Tibial artery (tissue), 4 donors: ENCODE data around the gene NCKAP5.

Experiments used
- DNase-seq, 2 donors: peaks; one replicate each; pipeline ENCODE4 v3.0.0-alpha.2; 2019
- H3K27ac ChIP-seq, 2 donors: fragments of 200-600 bp; sonication (generic) in 1 of 2; 1 replicate in 1 of 2; 2 replicates in 1 of 2; pipeline ENCODE4 v1.5.1; 2018 to 2019; ENCODE audit warnings: mild to moderate bottlenecking in 1 of 2
- H3K27me3 ChIP-seq, 2 donors: fragments of 200-600 bp; sonication (generic) in 1 of 2; one replicate each; pipeline versions ENCODE4 v1.5.1 to v1.6.0; 2016 to 2019
- H3K36me3 ChIP-seq, 3 donors: fragments of 200-600 bp; sonication (generic) in 2 of 3; one replicate each; pipeline ENCODE4 v1.5.1; 2016 to 2019; ENCODE audit warnings: mild to moderate bottlenecking in 2 of 3
- H3K4me1 ChIP-seq, 4 donors: fragments of 200-600 bp; sonication (generic) in 2 of 4; 1 replicate in 3 of 4; 2 replicates in 1 of 4; pipeline ENCODE4 v1.5.1; 2016 to 2019
- H3K4me3 ChIP-seq, 2 donors: fragments of 200-600 bp; sonication (generic) in 1 of 2; 1 replicate in 1 of 2; 2 replicates in 1 of 2; pipeline ENCODE4 v1.5.1; 2018 to 2019; ENCODE audit warnings: mild to moderate bottlenecking in 2 of 2
- H3K9me3 ChIP-seq, 3 donors: fragments of 200-600 bp; sonication (generic) in 1 of 3; one replicate each; pipeline ENCODE4 v1.5.1; 2016 to 2019
- CTCF ChIP-seq, 2 experiments: fragments of 200-600 bp in 1 of 2; fragments of 450-650 bp in 1 of 2; IDR thresholded peaks; one replicate each; pipeline ENCODE4 v1.5.1; 2017 to 2019; ENCODE audit warnings: antibody characterized with exemption in 2 of 2, mild to moderate bottlenecking in 1 of 2, moderate library complexity in 1 of 2
- intact Hi-C: fragments of 100-400 bp; cut with DNase I; formaldehyde crosslinking; loops from one replicate; pipeline ENCODE4 v1.15.0; 2023; ENCODE audit warnings: low total_unique reads

Gene NCKAP5

GRCh38 chr2:132943829-132944228 is 624.4 kb downstream of the NCKAP5 start:
- Histone ChIP-seq H3K4me3 (no peak overlapping the region), H3K27ac (no peak overlapping the region), H3K9me3 (no peaks in the 10 kb centered on the region), H3K27me3 (no peaks in the 10 kb centered on the region), H3K4me1 (no peaks in the 10 kb centered on the region), H3K36me3 (no peaks in the 10 kb centered on the region)
- DNase-seq, result no peak
- TF ChIP-seq CTCF (IDR thresholded peaks at IDR 0.05), result no peak
- intact Hi-C loops, result no loop called here

- Histone ChIP-seq H3K27ac (no peak overlapping the region), H3K4me1 (no peaks in the 10 kb centered on the region), H3K9me3 (no peaks in the 10 kb centered on the region), H3K36me3 (no peaks in the 10 kb centered on the region), H3K4me3 (no peak overlapping the region), H3K27me3 (no peaks in the 10 kb centered on the region)
- no peak for DNase-seq
- intact Hi-C loops, result no loop called here
- TF ChIP-seq CTCF (IDR thresholded peaks at IDR 0.05), result no peak
Observed at GRCh38 chr2:132941296-132942020, 626.8 kb downstream of the NCKAP5 start.

GRCh38 chr2:132937629-132938028 is 630.6 kb downstream of the NCKAP5 start:
- TF ChIP-seq CTCF (IDR thresholded peaks at IDR 0.05), result no peak
- Histone ChIP-seq H3K36me3 (no peaks in the 10 kb centered on the region), H3K4me3 (no peak overlapping the region), H3K27ac (no peak overlapping the region), H3K9me3 (no peaks in the 10 kb centered on the region), H3K27me3 (no peaks in the 10 kb centered on the region), H3K4me1 (no peaks in the 10 kb centered on the region)
- intact Hi-C loops, result no loop called here
- no peak for DNase-seq

GRCh38 chr2:132936791-132937190 is 631.5 kb downstream of the NCKAP5 start:
- no peaks in the 10 kb centered on the region for H3K36me3 ChIP-seq
- no peaks in the 10 kb centered on the region for H3K9me3 ChIP-seq
- no peak for TF ChIP-seq CTCF (IDR thresholded peaks at IDR 0.05)
- intact Hi-C loops, result no loop called here
- H3K27me3 ChIP-seq, result no peaks in the 10 kb centered on the region
- H3K4me3 ChIP-seq, result no peak overlapping the region
- no peak for DNase-seq
- H3K27ac ChIP-seq, result no peak overlapping the region
- H3K4me1 ChIP-seq, result no peaks in the 10 kb centered on the region

GRCh38 chr2:132936261-132936660 is 632.0 kb downstream of the NCKAP5 start:
- DNase-seq, result no peak
- intact Hi-C loops, result no loop called here
- Histone ChIP-seq H3K36me3 (no peaks in the 10 kb centered on the region), H3K27ac (no peak overlapping the region), H3K4me3 (no peak overlapping the region), H3K4me1 (no peaks in the 10 kb centered on the region), H3K27me3 (no peaks in the 10 kb centered on the region), H3K9me3 (no peaks in the 10 kb centered on the region)
- no peak for TF ChIP-seq CTCF (IDR thresholded peaks at IDR 0.05)

GRCh38 chr2:132929786-132930185 is 638.5 kb downstream of the NCKAP5 start:
- no peaks in the 10 kb centered on the region for H3K9me3 ChIP-seq
- H3K36me3 ChIP-seq, result no peaks in the 10 kb centered on the region
- intact Hi-C loops, result no loop called here
- H3K4me3 ChIP-seq, result no peak overlapping the region
- H3K4me1 ChIP-seq, result no peaks in the 10 kb centered on the region
- no peak for DNase-seq
- no peak overlapping the region for H3K27ac ChIP-seq
- no peaks in the 10 kb centered on the region for H3K27me3 ChIP-seq
- no peak for TF ChIP-seq CTCF (IDR thresholded peaks at IDR 0.05)
